Superior temporal gyrus (tissue), 1 donor: Measurements from ENCODE around the gene GAK.

Source experiments
- DNase-seq: peaks from one replicate; pipeline ENCODE4 v3.0.0-alpha.2; 2016; ENCODE audit errors: extremely low spot score

GAK gene

DNA sequence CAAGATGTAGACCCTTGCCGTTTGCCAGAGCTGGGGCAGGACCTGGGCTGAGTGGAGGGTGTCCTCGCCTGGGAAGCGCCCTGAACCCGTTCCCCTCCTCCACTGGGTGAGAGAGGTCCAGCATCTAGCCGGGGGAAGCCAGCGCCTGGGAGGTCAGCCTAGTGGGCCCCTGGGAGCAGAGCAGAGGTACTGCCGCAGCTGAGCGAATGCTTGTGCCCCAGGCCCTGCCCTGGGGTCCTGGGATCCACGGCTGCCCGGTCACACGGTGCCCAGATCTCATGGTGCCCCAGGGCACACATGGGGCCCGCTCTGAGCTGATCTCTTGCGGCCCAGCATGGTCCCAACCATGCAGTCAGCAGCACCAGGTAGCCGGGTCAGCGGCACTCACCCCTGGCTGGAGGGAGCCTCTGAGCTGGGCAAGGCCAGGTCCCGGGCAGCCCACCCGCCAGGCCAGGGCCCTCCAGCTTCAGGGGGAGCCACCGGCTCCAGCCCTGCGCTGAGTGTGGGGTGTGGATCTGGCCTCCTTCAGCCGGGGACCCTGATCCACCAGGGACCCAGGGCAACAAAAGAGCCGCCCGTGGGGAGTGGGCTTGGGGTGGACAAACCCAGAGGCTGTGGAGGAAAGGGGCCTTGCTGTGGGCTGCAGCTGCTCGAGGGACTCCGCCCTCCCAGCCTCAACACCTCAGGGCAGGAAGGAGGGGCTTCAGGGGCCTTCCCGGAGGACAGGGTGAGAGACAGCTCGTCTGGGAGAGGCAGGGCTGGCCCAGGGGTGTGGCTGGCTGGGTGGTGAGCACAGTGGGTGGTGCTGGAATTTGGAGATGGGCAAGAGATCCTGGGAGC is 102.1 kb downstream of the GAK start:
- DNase-seq: no peak

DNA sequence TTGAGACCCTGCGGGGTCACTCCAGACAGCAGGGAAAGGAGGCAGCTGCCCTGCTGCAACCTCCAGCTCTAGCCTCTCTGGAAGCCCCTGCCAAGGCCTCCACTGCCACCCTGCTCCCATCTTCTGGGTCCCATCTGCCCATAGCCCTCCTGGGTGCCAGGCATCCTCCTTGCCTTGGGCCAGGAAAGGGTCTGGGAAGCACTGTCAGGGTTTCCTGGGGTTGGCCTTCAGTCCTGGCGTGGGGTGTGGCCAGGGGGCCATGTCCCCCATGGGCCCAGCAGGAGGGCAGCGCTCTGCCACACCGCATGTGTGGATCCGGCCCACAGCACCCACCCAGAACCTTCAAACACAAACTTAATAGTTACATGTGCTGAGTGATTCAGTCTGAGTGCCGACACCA is 102.8 kb downstream of the GAK start:
- no peak for DNase-seq

DNA sequence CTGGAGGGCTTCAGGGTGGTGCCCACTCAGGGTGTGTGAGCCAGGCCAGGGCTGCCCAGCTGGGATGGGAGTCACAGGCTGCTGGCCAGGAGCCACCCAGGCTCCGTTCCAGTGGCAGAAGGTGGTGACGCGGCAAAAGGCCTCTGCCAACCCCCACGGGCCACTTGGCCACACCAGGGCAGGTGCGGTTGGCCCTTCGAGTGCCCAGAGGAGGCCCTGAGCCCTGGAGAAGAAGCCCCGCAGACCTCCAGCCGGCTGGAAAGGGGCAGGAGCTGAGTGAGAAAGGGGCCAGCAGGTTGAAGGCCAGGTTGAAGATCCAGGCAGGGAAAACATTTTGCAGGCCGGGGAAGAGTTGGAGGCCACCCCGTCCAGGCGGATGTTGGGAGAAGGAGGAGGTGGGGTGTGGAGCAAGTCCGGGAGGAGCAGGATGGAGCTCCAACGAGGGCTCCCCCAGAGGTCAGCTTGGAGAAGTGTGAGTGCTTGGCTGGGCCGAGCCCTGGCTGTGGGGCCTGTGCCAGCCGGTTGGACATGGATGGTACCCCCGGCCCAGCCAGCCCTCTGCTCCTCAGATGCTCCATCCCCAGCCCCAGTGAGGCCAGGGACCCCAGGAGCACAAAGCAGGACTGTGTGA is 103.4 kb downstream of the GAK start:
- DNase-seq: no peak

DNA sequence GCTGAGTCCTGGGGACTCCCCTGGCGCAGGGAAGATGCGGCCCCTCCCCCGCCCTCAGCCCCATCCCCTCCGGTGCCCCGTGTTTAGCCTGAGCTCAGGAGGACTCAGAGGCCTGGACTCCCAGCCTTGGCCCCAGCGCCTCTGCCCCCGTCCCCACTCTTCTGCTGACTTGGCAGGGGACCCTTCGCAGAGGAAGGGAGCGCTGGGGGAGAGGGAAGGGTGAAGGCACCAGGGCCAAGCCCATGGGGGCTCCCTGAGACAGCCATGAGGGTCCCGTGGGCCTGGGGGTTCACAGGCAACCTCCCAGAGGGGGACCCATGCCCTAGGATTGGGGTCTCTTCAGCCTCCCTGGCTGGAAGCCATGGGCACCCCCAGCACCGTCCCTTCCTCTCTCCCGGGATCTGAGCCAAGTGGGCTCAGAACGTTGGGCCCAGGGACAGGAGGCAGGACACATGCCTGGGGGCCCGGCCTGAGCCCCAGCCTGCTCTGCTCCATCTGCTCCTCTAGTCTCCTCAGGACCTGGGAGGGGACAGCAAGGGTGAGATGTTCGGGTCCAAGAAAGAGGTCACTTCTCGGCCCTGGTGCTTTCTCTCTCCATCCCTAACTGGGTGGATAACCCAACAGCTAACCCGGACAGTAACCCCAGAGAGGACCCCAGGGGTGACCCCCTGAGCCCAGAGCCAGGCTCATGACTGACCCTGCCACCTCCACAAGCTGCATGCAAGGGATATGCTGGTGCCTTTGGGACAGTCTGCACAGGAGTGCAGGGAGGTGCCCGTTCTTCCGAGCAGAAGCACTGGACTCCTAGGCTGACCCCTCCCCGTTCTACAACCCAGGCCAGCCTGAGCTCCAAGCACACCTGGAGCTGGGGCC is 104.7 kb downstream of the GAK start:
- DNase-seq: no peak

DNA sequence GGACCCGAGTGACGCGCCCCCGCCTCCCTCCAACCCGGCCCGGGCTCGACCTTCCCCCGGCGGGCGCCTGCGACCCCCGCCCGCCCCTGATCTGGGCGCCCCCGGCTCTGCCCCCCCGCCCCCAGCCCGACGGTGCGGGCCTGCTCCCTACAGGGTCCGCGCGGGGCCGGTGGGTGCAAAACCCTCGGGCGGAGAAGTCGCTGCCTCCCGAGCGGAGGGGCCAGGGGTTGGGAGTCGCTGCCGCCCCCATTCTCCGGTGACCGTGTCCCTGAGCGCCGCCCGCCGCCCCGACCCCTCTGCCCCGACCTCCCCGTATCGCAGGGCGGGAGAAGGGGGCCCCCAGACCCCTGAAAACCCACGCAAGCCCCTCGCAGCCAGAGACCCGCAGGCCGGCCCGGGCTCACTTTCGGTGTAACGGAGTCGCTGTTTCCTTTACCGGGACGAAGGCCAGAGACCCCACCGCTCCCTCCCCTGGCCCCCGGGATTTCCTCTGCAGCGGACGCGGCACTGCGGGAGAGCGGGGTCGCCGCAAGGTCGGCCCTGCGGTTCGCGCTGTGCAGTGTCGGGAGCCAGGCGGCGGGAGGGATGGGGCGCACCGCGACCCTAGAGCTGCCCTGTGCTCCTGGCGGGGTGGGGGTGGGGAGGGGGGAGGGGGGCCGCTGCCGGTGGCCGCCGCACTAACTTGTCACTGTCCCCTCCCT is 105.5 kb downstream of the GAK start:
- no peak for DNase-seq

DNA sequence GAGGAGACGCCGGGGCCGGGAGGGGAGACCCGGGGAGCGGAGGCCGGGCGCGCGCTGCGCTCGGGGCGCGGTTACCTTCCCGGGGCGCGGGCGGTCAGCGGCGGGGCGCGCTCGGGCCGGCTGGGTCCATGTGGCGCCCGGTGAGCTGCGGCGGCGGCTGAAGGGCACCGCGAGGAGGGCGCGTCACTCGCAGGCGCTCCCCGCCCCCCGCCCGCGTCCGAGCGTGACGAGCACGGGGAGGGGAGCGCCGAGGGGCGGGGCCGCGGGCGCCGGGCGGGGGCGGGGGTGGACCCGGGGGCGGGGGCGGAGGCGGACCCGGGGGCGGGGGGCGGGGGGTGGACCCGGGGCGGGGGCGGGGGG is 106.2 kb downstream of the GAK start, which contains the start of gene CPLX1:
Gene CPLX1, minus strand, starts transcription at position 159 of the 360 bp plus-strand sequence. CDS start 1,607 bp downstream, outside the sequence.
- no peak for DNase-seq

DNA sequence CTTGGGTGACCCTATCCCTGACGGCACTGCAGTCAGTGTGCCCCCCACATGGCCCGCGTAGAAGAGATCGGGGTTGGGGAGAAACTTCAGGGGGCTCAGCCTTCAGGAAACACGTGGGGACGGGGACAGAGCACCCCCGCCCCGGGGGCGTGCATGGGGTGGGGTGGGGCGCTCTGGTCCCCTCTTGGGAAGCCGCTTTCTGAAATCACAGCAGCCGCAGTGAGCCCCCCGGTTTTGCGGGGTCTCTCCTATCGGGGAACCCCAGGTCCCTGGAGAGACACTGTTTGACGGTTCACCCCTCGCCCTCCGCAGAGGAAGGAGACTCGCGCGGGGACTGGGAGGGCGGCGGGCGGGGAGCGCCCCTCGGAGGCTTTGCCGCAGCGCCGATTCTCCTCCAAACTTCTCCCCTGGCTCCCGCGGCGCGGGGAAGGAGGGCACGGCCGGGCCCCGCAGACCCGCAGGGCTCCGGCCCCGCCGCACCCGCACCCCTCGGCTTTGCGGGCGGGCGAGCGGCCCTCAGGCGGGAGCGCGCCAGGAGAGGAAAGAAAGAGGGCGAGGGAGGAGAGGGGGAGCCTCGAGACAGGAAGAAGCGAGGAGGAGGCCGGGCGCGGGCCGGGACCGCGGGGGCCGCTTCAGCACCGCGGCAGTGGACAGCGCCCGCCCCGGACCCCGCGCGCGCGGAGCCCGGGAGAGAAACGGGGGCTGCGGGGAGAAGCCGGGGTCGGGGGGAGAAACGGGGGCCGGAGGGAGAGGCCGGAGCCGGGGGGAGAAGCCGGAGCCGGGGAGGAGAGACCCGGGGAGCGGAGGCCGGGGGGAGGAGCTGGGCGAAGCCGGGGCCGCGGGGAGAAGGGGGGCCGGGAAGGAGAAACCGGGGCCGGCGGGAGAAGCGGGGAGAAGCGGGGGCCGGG is 106.8 kb downstream of the GAK start:
- no peak for DNase-seq

DNA sequence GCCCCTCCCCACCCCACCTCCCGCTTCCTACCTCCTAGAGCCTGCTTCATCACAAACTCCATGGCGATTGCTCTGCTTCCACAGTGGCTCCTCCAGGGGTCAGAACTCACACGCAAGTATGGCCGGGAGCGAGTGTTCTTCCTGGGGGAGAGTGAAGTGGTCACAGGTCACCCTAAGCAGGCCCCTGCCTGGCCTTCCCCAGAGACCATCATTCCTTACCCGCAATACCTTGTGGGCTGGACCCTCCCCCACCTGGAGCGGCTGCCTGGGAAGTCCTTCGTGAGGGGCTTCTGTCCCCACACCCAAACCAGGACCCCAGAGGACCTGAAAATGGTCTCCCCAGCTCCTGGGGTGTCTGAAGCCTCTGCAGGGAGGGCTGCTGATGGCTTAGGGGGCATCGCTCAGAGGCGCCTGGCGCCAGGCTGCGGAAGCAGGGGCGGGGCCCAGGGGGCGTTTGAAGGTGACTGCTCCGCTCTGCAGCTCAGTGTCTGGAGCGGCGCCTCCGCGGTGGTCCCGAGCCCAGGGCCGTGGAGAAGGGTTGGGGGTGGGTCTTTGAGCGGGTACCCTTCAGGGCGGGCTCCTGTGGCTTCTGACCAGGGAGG is 107.6 kb downstream of the GAK start:
- DNase-seq: no peak

DNA sequence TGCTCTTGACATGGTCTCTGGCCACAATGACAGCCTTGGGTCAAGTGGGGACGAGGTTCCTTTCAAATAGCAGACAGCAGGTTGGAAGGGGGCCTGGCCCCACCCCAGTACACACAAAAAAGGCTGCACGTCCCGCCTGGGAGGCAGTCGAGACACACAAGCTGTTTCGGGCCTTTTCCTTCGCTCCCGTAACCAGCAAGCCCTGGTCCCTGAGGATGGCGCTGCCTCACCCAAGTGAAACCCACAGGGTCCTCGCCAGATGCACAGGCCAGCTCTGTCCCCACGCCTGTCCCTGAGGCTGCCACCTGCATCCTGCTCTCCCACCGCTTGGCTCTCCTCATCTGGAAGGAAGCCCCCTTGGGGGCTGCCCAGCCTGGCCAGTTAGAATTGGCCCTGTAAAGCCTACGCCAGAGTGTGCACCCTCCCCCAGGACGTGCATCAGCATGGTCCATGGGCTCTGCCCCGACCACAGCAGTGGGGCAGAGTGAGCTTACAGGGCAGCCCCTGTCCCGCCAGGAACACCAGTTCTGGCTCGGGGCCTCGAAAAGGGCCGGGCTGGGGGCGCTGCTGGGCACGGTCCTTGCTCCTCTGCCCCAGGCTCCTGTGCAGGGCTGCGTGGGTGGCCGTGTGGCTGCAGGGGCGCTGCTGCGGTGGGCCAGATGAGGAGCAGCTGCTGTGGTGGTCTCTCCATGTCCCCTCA is 108.2 kb downstream of the GAK start:
- no peak for DNase-seq

DNA sequence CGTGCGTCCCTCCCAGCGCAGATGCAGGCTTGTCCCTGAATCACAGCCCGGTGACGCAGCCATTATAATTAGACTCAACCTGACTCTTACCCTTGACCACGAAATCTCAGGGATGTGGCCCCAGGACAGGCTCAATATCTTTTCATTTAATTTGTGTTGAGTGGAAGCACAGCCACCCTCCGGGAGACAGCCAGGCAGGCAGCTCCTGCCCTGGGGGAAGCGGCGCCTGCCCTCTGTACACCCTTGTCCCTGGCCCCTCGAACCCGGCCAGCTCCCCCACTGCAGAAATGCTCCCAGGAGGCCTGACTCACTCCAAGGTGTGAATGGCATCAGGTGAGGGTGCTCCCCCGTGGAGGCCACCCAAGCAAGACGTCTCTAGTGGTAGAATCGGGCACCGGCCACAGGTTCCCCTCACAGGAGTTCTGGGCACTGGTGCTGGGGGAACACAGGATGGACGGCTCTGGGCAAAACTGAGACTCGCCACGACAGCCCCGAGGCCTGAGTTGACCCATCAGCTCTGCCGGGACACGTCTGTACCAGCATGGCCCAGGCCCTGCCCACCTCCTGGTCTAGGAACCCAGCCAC is 108.8 kb downstream of the GAK start:
- no peak for DNase-seq

DNA sequence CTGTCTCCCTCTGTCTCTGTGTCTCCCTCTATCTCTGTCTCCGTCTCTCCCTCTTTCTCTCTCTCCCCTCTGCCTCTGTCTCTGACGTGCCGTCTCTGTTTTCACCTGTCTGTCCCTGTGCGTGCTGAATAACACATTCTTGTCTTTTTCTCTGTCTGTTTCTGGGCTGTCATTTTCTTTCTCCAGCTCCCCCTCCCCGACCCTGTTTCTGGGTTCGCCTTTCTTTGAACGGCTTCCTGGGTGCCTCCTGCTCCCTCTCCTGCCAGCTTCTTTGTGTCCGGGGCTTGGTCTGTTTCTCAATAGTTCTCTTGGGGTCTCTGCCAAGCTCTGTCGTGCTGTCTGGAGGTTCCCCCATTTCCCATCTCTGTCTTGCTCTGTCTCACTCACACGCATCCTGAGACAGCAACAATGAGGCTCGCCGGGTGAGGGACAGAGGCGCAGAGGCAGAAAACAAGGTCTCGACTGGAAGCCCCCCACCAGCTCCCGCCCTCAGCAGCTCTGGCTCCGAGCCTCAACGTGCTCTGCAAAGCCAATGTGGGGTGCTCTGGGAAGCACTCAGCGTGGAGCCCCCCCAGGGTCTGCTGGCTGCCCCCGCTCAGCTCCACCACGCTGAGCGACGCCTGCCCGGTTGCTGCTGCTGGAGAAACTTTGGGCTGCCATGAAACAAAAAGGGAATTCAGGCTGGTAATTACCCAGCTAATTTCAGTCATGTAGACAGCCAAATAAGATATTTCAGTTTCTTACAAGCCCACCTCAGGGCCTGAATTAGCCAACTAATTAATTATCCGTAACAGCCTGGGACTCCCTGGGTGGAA is 109.5 kb downstream of the GAK start:
- DNase-seq: no peak

DNA sequence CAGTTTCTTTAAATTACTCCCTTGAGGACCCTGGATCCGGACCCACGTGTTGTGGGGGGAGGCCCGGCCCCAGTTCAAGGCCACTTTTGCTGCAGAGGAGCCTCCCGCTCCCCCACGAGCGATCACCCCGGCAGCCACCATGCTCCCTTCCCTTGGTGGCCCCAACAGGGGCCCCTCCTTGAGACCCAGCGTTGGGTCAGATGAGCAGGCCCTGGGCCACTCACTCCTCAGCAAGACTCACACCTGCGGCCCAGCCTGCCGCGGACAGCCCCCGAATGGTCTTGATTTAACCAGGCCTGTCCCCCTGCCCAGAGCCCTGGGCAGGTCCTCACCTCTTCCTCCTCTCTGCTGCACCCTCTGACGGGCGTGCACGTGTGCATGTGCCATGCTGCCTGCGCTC is 110.5 kb downstream of the GAK start:
- DNase-seq: no peak

DNA sequence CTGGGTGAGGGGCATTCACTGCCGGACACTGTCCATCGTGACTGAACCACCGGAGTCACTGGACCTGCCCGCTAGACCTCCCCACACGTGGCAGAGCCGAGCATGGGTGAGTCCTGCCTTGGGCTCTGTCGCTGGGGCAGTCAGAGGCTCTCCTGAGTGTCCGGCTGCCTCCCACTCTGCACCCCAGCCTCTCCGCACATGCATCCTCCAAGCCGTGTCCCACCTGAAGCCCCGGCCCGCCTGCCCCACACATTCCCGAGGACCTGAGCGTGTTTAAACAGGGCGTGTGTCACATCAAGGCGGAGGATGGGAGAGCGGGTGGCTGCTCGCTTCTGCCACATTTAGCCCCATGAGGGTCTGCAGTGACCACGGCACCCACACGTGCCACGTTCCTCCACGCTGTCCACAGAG is 110.9 kb downstream of the GAK start:
- no peak for DNase-seq

DNA sequence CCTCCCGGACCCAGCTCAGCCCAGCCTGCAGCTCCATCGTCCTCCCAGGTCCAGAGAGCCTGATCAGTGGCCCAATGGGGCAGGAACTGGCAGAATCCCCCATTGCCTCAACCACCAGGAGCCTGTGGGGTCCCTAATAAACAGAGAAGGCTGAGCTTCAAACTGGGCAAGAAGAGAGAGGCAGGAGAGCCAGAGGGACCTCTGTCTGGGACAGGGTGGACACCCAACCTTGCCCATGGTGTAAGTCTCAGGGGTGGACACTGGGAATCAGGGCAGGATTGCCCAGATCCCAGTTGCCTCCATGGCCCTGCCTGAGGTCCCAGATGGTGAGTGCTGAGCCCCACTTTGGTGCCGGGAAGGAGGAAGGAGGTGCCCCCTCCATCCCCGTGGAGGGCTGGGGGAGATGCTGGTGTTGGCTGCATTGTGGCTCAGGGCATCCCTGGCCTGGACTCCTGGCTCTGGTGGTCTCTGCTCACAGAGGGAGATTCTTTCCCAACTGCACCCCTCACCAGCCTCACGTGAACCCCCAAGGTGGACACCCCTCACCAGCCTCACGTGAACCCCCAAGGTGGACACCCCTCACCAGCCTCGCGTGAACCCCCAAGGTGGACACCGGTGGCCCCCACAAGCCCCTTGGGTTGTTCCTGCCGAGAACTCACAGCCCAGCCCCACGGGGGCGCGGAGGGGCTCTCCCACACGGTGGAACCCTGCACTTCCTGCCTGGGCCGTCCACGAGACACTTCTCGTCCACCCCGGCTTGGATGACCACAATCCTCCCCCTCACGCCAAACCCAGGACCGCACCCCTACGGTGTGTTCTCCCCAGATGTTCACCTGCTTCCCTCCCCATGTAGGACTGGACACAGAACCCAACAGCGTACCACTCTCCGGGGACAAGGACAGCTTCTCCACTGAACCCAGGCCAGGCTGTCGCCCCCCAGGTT is 111.6 kb downstream of the GAK start:
- no peak for DNase-seq

DNA sequence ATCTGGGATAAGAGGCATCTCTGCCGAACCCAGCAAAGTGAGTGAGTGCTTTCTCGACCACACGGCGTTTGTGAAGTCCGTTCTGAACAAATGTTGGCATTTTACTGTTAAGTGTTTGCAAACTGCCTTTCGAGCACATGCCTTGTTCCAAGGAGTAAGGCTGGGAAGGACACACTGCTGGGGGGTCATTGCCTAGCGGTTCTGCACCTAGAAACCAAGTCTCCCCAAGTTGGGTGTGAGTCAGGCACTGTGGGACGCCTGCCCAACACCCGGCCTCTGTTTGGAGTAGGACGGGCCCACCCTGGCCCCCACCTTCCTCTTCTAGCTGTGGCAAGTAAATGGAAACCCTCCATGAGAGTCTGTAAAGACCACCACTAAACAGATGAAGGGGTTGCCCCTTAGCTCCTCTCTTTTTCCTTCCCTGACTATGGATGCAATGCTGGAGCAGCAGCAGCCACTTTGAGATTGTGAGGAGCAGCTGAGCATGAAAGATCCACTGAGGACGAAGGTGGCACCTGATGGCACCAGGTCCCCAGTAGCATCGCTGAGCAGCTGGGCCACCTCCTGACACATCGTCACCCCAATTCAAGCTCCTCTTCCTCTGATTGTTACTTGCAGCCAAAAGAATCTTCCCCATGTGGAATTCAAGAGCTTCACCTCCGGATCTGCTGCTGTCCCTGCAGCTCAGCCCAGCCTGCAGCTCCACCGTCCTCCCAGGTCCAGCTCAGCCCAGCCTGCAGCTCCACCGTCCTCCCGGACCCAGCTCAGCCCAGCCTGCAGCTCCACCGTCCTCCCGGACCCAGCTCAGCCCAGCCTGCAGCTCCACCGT is 112.5 kb downstream of the GAK start:
- DNase-seq: no peak
